Kidney capillary endothelial cell (primary cell): ENCODE data around the gene GAS7.
"Not testable (repeated sequence)": the region's sequence is repeated elsewhere in the genome, so short reads cannot be mapped to it uniquely, and the experiment has no call there.

Experiments
- DNase-seq: peaks from one replicate; pipeline ENCODE4 v3.0.0-alpha.2; 2018; ENCODE audit warnings: low spot score

Gene GAS7

GRCh38 chr17:10021272-10021984 is 177.0 kb downstream of the GAS7 start:
- DNase-seq: no peak

DNA sequence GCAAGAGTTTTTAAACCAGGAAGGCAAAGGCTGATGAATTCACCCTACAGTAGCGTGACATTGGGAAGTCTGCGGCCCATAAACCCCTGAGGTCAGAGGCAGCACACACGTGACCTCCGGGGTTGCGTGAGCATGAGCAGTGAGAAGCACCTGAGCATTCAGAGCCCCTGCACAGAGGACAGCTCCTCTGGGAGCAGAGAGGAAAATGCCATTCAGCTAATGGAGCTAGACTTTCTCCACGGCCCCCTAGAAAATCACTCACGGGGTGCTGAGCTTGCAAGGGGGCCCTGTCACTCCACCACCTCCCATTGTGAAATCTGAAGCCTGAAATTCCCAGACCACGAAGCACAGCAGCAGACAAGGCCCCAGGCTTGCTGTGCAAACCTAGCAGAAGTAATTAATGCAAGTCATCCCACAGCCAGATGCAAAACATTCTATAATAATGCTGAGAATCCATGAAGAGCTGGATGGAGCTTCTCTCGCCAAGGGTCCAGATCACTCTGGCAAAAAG is 178.4 kb downstream of the GAS7 start:
- DNase-seq: no peak

- no peak for DNase-seq
Observed at GRCh38 chr17:10018461-10018891, 179.9 kb downstream of the GAS7 start.

DNA sequence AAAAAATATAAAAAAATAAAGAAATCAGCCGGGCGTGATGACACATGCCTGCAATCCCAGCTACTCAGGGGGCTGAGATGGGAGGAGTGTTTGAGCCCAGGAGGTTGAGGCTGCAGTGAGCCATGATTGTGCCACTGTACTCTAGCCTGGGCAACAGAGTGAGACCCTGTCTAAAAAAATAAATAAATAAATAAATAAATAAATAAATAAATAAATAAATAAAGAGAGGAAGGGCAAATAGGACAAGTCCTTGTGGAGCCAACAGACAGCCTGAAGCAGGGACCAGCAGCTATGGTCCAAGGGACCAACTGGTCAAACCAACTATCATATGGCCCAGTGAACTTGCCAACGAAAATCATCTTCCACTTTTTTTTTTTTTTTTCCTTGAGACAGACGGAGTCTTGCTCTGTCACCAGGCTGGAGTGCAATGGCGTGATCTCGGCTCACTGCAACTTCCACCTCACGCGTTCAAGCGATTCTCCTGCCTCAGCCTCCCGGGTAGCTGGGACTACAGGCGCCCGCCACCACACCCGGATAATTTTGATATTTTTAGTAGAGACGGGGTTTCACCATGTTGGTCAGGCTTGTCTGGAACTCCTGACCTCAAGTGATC is 181.3 kb downstream of the GAS7 start:
- not testable (repeated sequence) for DNase-seq

DNA sequence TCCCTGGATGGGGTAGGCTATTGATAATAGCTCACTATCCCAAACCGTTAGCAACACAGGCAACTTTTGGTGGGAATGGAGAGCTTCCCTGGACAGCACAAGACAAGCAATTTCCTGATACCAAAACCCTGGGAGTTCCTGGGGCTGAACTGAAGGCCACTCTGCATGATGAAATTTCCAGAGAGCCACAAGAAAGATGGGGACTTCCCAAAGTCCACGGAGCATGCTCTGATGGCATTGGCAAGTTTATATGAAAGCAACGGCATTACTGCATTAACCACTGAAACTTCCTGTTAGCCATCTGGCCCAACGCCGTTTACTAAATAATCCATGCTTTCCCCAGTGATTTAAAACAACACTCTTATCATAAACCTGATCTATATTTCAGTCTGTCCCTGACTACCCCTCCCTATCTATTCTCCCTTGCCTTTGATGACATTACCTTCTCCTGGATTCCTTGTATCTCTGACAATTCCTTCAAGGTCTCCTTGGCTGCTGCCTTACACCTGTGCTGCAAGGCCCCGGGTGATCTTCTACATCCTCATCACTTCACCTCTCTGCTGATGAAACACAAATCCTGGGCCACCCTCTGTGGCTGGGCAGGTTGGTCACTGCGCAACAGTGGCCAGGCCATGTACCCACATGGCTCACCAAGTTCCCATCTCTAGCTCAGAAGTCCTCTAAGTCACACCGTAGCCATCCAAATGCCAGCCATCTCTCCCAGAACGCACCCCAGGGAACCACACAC is 184.9 kb downstream of the GAS7 start:
- DNase-seq: no peak

DNA sequence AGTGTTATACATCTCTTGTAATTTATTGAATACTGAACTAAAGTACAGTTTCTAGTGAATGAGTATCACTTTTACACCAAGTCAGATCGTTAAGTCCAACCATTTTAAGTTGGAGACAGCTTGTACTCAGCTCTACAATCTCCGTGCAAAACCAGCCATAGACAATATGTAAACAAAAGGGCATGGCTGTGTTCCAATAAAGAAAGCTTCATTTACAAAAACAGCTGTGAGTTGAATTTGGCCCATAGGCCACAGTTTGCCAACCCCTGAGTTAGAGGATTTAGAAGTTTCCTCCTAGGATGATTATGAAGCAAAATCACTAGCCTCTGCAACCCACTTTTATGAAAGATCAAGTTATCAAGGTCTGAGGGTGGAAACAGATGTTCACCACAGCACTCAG is 187.7 kb downstream of the GAS7 start:
- DNase-seq: no peak

DNA sequence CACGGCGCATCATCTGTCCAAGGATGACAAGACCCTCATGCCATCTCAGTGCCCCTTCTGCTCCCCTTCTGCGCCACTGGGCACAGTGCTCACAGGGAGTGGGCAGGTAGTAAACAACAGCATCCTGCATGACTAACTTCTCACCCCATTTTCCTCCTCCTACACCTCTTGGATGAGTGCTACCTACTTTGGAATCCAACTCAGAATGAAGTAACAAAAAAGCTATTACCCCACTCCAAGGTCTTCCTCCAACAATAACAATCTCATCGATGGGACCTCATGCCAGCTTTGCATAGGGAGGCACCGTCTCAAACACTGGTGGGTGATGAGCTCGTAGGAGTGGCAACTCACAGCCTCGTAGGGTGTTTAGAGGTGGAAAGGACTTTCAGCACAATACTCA is 194.7 kb downstream of the GAS7 start:
- no peak for DNase-seq

DNA sequence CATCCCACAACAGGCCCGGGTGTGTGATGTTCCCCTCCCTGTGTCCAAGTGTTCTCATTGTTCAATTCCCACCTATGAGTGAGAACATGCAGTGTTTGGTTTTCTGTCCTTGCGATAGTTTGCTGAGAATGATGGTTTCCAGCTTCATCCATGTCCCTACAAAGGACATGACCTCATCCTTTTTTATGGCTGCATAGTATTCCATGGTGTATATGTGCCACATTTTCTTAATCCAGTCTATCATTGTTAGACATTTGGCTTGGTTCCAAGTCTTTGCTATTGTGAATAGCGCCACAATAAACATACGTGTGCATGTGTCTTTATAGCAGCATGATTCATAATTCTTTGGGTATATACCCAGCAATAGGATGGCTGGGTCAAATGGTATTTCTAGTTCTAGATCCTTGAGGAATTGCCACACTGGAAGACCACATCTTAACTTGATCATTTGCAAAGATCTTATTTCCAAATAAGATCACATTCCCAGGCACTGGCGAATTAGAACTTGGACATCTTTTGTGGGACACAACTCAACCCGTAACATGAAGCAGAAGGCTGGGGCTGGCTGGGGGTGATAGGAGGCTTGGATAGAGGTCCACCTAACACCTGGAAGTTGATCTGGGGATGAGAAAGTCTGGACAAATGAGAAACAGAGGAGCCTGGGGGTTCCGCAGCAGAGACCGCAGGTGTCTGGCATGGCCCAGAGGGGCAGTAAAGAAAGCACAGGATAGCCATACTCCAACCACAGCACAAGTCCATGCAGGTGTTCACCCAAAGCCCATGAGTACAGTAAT is 195.6 kb downstream of the GAS7 start:
- not testable (repeated sequence) for DNase-seq

DNA sequence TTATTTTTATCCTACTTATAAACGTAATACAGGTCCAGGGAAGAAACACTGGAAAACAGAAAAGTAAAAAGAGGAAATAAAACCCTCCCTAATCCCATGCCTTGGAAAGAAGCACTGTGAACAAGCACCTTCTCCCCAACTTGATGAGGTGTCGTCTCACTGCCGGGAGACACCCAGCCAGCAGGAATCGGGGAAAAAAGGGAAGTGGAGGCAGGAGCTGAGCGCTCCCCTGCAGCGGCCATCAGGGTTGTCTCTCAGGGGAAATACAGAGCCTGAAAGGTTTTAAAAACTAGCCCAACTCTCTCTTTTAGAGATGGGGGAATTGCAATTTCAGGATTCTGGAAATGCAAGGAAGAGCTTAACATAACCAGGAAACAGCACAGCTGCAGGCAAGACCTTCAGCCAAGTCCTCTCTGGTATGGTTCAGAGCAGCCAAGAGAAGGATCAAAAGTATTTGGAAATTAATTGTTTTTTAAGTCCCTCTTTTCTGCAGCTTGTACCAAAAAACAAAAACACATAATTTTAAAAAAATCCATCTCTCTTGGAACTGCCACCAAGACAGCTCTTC is 197.0 kb downstream of the GAS7 start:
- no peak for DNase-seq

DNA sequence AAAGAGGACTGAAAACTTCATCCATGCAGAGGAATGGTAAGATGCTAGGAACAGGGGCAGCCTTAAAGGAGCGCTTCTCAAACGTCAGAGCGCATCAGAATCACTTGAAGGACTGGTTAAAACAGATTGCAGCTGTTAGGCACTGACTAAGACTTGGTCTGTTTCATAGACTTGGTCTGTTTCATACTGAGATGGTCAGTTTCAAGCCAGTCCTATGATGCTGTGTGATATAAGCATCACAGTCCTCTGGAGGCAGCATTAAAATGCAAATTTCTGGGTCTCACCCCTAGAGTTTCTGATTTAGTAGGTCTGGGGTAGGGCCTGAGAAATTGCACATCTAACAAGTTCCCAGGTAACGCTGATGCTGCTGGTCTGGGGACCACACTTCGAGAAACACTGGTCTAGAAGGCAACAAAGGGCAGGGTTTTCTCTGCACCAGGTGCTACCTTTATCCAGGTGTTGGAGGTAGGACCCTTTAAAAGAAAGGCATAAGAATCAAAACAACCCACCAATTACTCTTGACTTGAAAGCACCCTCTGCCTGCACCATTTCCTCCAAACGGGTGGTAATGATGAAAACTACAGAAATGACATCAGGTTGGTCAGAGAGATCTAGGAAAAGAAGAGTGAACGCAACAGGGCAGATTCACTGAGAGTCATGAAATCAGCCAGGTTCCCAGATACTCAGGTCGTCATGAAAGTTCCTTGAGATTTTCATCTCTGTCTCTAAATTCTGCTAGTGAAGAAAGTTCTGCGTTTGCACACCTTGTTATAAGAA is 198.3 kb downstream of the GAS7 start:
- no peak for DNase-seq

GRCh38 chr17:9998060-9998459 is 200.3 kb downstream of the GAS7 start:
- DNase-seq: no peak

GRCh38 chr17:9994761-9995160 is 203.6 kb downstream of the GAS7 start:
- no peak for DNase-seq

- no peak for DNase-seq
Observed at GRCh38 chr17:9991796-9992195, 206.6 kb downstream of the GAS7 start.

- DNase-seq: no peak
Observed at GRCh38 chr17:9991351-9991750, 207.1 kb downstream of the GAS7 start.

- peak; percentile 9 for DNase-seq
Observed at GRCh38 chr17:9987779-9988585, 210.4 kb downstream of the GAS7 start.

DNA sequence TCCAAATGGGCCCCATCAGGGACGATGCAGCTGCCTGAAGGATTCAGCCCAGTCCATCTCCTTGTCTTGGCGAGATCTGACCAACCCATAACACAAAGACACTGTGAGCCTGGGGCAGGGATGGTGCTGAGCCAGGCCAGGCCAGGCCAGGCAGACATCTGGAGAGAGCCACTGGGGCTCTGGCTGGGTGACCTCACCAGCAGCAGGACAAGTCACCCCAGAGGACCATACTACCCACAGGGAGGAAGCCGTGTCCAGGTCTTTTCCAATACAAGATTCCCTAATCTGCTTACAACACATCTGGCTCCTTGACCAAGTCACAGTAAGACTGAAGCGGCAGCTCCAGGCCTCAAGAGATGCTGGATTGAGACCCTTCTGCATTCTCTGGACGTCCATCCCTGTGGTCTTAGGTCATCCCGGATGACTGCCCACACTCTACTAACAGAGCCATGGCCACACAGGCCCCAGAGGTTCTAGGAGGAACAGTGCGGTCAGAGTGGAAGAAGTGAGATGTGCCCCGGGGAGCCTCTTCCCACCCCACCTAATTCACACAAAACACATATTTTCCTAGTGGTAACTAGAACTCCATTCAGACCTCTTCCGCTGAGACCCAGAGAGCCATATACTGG is 211.5 kb downstream of the GAS7 start:
- DNase-seq: no peak

- DNase-seq: no peak
Observed at GRCh38 chr17:9985646-9986045, 212.8 kb downstream of the GAS7 start.

GRCh38 chr17:9984768-9985167 is 213.6 kb downstream of the GAS7 start:
- DNase-seq: no peak

- no peak for DNase-seq
Observed at GRCh38 chr17:9982159-9982558, 216.2 kb downstream of the GAS7 start.
